C4-2B (cell line): Measurements from ENCODE around the gene MOB3B.

Experiments used
- CTCF ChIP-seq: fragments of 450-650 bp; conservative IDR thresholded peaks from 2 replicates; pipeline ENCODE4 v1.5.1; 2017; ENCODE audit warnings: mild to moderate bottlenecking
- ZFX ChIP-seq: fragments of 450-650 bp; IDR thresholded peaks from 2 replicates; pipeline ENCODE4 v1.6.1; 2017

- no peak for TF ChIP-seq CTCF
- no peak for TF ChIP-seq ZFX
Observed at GRCh38 chr9:27393054-27393846, 136.4 kb downstream of the MOB3B start.
